Activated CD4-positive, alpha-beta memory T cell treated with anti-CD3 and anti-CD28 coated beads for 36 hours (primary cell): ENCODE data around the gene SVOP. TPM values are rescaled to one million over a fixed set of nuclear protein-coding genes. Genes with fewer than 3 reads are reported as not detected.

ENCODE experiments used
- CTCF ChIA-PET: fragments of 350-600 bp; sonication (Branson Sonifier 250); formaldehyde crosslinking; loops from one replicate; lab custom pipeline; 2021; ENCODE audit warnings: antibody characterized with exemption, inconsistent platforms; lab: Charles Lee
- POLR2A ChIA-PET: fragments of 350-600 bp; sonication (Branson Sonifier 250); formaldehyde crosslinking; loops from one replicate; lab custom pipeline; 2021; ENCODE audit warnings: antibody characterized with exemption; lab: Charles Lee
- DNase-seq: peaks from one replicate; pipeline ENCODE4 v3.0.0-alpha.2; 2020
- H3K27ac Mint-ChIP-seq: one replicate; pipeline ENCODE4 v1.8.0; 2021; ENCODE audit warnings: mixed read lengths
- H3K27me3 Mint-ChIP-seq: one replicate; pipeline ENCODE4 v1.8.0; 2021; ENCODE audit warnings: mixed read lengths
- H3K36me3 Mint-ChIP-seq: one replicate; pipeline ENCODE4 v1.8.0; 2021; ENCODE audit warnings: mixed read lengths
- H3K4me1 Mint-ChIP-seq: one replicate; pipeline ENCODE4 v1.8.0; 2021; ENCODE audit warnings: low read depth, mixed read lengths
- H3K4me3 Mint-ChIP-seq: one replicate; pipeline ENCODE4 v1.8.0; 2021; ENCODE audit warnings: mild to moderate bottlenecking, mixed read lengths
- H3K9me3 Mint-ChIP-seq: one replicate; pipeline ENCODE4 v1.8.0; 2021; ENCODE audit warnings: mixed read lengths
- intact Hi-C: fragments of 100-400 bp; cut with micrococcal nuclease; formaldehyde crosslinking; loops from one replicate; pipeline ENCODE4 v1.15.1; 2023
- total RNA-seq, 2 experiments: library from RNA; stranded (reverse); gene quantifications; one replicate each; pipeline ENCODE4 v1.2.3, GENCODE V29; 2021

The SVOP gene
- total RNA-seq, 2 experiments from 2014 or later: not detected

DNA sequence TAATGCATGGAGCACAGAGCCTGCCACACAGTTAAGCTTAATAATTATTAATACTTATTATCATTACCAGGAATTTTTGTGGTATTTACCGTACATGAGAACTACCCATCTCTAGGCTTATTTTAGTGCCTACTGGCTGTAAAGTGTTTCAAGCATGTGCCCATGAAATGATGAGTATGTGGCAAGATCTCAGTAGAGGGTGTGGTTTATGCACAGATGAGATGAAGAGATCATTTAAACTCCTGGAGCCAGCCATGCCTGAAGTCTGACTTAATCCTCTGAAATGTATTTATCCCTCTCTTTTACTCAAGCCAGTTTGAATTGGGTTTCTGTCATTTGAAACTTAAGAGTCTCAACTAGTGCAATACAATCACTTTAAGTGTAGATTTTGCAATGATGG is 80.7 kb downstream of the SVOP start:
- intact Hi-C loops: no loop called here
- Mint-ChIP-seq H3K4me3 (no peak overlapping the region), H3K36me3 (no peaks in the 10 kb centered on the region), H3K4me1 (no peaks in the 10 kb centered on the region), H3K27me3 (peaks cover 5% of the 10 kb centered on the region), H3K9me3 (no peaks in the 10 kb centered on the region), H3K27ac (no peak overlapping the region)
- CTCF ChIA-PET: no interaction called here
- POLR2A ChIA-PET: no interaction called here
- no peak for DNase-seq

DNA sequence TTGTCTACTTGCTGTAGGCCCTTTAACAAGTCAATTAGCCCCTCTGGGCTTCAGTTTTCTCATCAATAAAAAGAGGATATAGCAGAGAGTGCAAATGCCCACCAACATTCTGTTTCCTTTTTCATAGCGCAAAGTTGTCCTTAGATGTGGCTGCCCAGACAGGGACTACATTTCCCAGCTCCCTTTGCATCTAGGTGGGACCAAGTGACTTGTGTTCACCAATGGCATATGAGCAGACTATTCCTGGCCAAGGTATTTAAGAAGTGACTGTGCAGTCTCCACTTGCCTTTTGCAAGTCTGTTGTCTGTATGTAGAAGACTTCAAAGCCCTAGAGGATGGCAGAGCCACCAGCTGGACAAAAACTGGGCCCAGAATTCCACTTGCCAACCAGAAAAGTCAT is 81.3 kb downstream of the SVOP start:
- POLR2A ChIA-PET: no interaction called here

GRCh38 chr12:108938247-108938924 is 82.5 kb downstream of the SVOP start:
- Mint-ChIP-seq H3K36me3 (no peaks in the 10 kb centered on the region), H3K27ac (no peak overlapping the region), H3K27me3 (peaks cover 5% of the 10 kb centered on the region), H3K4me3 (no peak overlapping the region), H3K9me3 (no peaks in the 10 kb centered on the region), H3K4me1 (no peaks in the 10 kb centered on the region)
- intact Hi-C loops: no loop called here
- DNase-seq: no peak
- CTCF ChIA-PET: interaction anchor here (1.0 kb wide), 1 partner anchor 12 kb away, joined by 4 read pairs; no protein-coding TSS in a partner anchor
- POLR2A ChIA-PET: no interaction called here

More for the DNA sequence above, 81.3 kb downstream of the SVOP start:
- H3K4me1 Mint-ChIP-seq: no peaks in the 10 kb centered on the region
- H3K9me3 Mint-ChIP-seq: no peaks in the 10 kb centered on the region
- H3K27ac Mint-ChIP-seq: no peak overlapping the region
- H3K36me3 Mint-ChIP-seq: no peaks in the 10 kb centered on the region
- no peak overlapping the region for H3K4me3 Mint-ChIP-seq
- peaks cover 5% of the 10 kb centered on the region for H3K27me3 Mint-ChIP-seq
- intact Hi-C loops: no loop called here
- DNase-seq: peak; percentile 15
- CTCF ChIA-PET: interaction anchor here (0.6 kb wide), 1 partner anchor 10 kb away, joined by 4 read pairs; no protein-coding TSS in a partner anchor

GRCh38 chr12:108935159-108935763 is 85.6 kb downstream of the SVOP start:
- H3K4me3 Mint-ChIP-seq: no peak overlapping the region
- CTCF ChIA-PET: no interaction called here

DNA sequence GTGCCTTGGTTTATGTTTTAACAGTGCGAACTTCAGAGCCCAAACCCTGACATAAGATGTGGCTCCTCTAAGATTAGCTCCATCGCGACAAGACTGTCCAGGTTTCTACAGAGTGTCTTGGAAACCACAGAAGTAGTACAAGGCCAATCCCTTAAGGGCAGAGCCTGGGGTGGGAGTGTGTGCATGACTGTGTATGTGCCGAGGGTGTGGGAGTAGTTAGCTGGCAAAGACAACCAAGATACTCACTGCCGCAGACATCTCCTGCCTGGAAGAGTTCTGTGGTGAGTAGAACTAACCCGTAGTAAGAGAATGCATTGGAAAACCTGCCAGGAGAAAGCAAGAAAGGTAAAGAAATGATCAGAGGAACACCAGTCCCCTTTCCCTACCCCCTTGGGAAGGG is 86.9 kb downstream of the SVOP start:
- H3K4me3 Mint-ChIP-seq: no peak overlapping the region
- no peaks in the 10 kb centered on the region for H3K36me3 Mint-ChIP-seq
- H3K27me3 Mint-ChIP-seq: peaks cover 6% of the 10 kb centered on the region
- H3K9me3 Mint-ChIP-seq: no peaks in the 10 kb centered on the region
- H3K4me1 Mint-ChIP-seq: no peaks in the 10 kb centered on the region
- no peak for DNase-seq
- ChIA-PET CTCF (interaction anchor here (0.8 kb wide), 2 partner anchors 16 to 131 kb away, joined by 3 read pairs; no protein-coding TSS in a partner anchor), POLR2A (no interaction called here)
- intact Hi-C loops: no loop called here
- no peak overlapping the region for H3K27ac Mint-ChIP-seq

More at GRCh38 chr12:108935159-108935763, 85.6 kb downstream of the SVOP start:
- DNase-seq: no peak
- Mint-ChIP-seq H3K27ac (no peak overlapping the region), H3K4me1 (no peaks in the 10 kb centered on the region), H3K36me3 (no peaks in the 10 kb centered on the region), H3K27me3 (peaks cover 5% of the 10 kb centered on the region), H3K9me3 (no peaks in the 10 kb centered on the region)
- intact Hi-C loops: no loop called here
- POLR2A ChIA-PET: no interaction called here

DNA sequence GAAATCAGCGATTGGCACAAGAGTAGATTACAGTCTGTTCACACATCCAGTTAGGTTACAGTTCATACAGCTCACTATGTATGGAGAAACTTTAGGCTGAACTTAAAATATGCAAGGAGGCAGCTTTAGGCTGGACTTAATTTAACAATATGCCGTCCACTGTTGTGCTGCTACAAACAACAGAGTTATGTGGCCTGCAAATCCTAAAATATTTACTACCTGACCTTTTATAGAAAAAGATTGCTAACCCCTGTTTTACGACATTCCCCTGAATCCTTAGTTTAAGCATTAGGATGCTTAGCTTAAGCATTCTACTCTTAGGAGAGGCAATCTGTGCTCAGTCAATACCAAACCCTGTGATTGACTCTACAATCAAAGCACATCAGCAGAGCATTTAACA is 90.1 kb downstream of the SVOP start:
- no peak for DNase-seq
- POLR2A ChIA-PET: no interaction called here
- Mint-ChIP-seq H3K9me3 (no peaks in the 10 kb centered on the region), H3K4me1 (no peaks in the 10 kb centered on the region), H3K36me3 (no peaks in the 10 kb centered on the region), H3K4me3 (no peak overlapping the region), H3K27ac (no peak overlapping the region), H3K27me3 (peaks cover 2% of the 10 kb centered on the region)
- intact Hi-C loops: no loop called here
- CTCF ChIA-PET: interaction anchor here (2.1 kb wide), 1 partner anchor 20 kb away, joined by 11 read pairs; no protein-coding TSS in a partner anchor

DNA sequence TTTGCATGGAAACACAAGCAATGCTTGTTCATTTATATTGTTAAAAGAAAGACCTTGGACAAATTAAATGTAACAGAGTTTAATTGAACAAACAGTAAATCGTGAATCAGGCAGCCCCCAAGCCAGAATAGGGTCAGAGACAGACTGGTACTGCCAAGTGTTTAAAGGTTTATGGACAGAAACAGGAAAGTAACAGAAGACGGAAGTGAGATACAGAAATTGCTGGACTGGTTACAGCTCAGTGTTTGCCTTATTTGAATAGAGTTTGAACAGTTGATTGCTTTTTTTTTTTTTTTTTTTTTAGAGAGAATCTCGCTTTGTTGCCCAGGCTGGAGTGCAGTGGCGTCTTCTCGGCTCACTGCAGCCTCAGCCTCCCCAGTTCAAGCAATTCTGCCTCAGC is 90.7 kb downstream of the SVOP start:
- Mint-ChIP-seq H3K4me3 (no peak overlapping the region), H3K9me3 (no peaks in the 10 kb centered on the region), H3K27me3 (peaks cover 2% of the 10 kb centered on the region), H3K36me3 (no peaks in the 10 kb centered on the region), H3K27ac (no peak overlapping the region), H3K4me1 (no peaks in the 10 kb centered on the region)
- POLR2A ChIA-PET: no interaction called here
- intact Hi-C loops: no loop called here
- CTCF ChIA-PET: no interaction called here
- DNase-seq: no peak

GRCh38 chr12:108928695-108929094 is 92.2 kb downstream of the SVOP start:
- Mint-ChIP-seq H3K27ac (no peak overlapping the region), H3K4me1 (no peaks in the 10 kb centered on the region), H3K36me3 (no peaks in the 10 kb centered on the region), H3K9me3 (no peaks in the 10 kb centered on the region), H3K4me3 (no peak overlapping the region), H3K27me3 (peaks cover 2% of the 10 kb centered on the region)
- no peak for DNase-seq
- ChIA-PET POLR2A (no interaction called here), CTCF (no interaction called here)
- intact Hi-C loops: no loop called here

DNA sequence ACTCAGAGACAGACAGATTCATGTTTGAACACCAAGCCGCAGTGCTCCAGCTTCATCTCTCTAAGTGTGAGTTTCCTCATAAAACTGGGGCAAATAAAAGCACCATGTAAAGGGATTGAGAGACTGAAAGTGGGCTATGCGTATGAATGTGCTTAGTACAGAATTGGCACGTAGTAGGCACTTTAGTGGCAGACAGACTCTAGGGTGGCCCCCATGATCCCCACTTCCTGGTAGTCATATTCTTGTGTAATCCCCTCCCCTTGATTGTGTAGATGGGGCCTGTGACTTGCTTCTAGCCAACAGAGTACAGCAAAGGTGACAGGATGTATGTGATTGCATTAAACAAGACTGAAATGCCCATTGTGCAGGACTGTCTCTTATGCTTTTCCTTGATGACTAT is 98.0 kb downstream of the SVOP start:
- H3K4me1 Mint-ChIP-seq: no peaks in the 10 kb centered on the region
- ChIA-PET CTCF (interaction anchor here (0.6 kb wide), 1 partner anchor 156 kb away, joined by 3 read pairs; no protein-coding TSS in a partner anchor), POLR2A (no interaction called here)
- no peaks in the 10 kb centered on the region for H3K36me3 Mint-ChIP-seq
- intact Hi-C loops: no loop called here
- no peak for DNase-seq
- peaks cover 3% of the 10 kb centered on the region for H3K27me3 Mint-ChIP-seq
- H3K27ac Mint-ChIP-seq: no peak overlapping the region
- peaks cover 5% of the 10 kb centered on the region for H3K9me3 Mint-ChIP-seq
- H3K4me3 Mint-ChIP-seq: no peak overlapping the region

GRCh38 chr12:108921946-108922345 is 98.9 kb downstream of the SVOP start:
- Mint-ChIP-seq H3K36me3 (no peaks in the 10 kb centered on the region), H3K4me3 (no peak overlapping the region), H3K4me1 (no peaks in the 10 kb centered on the region), H3K27me3 (peaks cover 3% of the 10 kb centered on the region), H3K27ac (no peak overlapping the region), H3K9me3 (peaks cover 5% of the 10 kb centered on the region)
- intact Hi-C loops: no loop called here
- ChIA-PET CTCF (no interaction called here), POLR2A (no interaction called here)
- DNase-seq: no peak

- intact Hi-C loops: no loop called here
- ChIA-PET POLR2A (no interaction called here), CTCF (no interaction called here)
- no peaks in the 10 kb centered on the region for H3K36me3 Mint-ChIP-seq
- H3K9me3 Mint-ChIP-seq: peaks cover 5% of the 10 kb centered on the region
- DNase-seq: no peak
- no peaks in the 10 kb centered on the region for H3K4me1 Mint-ChIP-seq
- H3K27me3 Mint-ChIP-seq: peaks cover 3% of the 10 kb centered on the region
- H3K4me3 Mint-ChIP-seq: no peak overlapping the region
- no peak overlapping the region for H3K27ac Mint-ChIP-seq
Observed at GRCh38 chr12:108918960-108919642, 101.8 kb downstream of the SVOP start.

- H3K27me3 Mint-ChIP-seq: peaks cover 3% of the 10 kb centered on the region
- ChIA-PET CTCF (no interaction called here), POLR2A (no interaction called here)
- H3K9me3 Mint-ChIP-seq: peaks cover 5% of the 10 kb centered on the region
- intact Hi-C loops: no loop called here
- H3K36me3 Mint-ChIP-seq: no peaks in the 10 kb centered on the region
- DNase-seq: no peak
- H3K4me3 Mint-ChIP-seq: no peak overlapping the region
- no peak overlapping the region for H3K27ac Mint-ChIP-seq
- no peaks in the 10 kb centered on the region for H3K4me1 Mint-ChIP-seq
Observed at GRCh38 chr12:108918206-108918605, 102.7 kb downstream of the SVOP start.
